Endothelial cell of umbilical vein (primary cell): Measurements from ENCODE around the gene ANTXRL. TPM values are rescaled to one million over a fixed set of nuclear protein-coding genes. Genes with fewer than 3 reads are reported as not detected.
"Not testable (repeated sequence)": the region's sequence is repeated elsewhere in the genome, so short reads cannot be mapped to it uniquely, and the experiment has no call there.

Source experiments
- BruUV-seq: library from RNA; stranded (reverse); fragments of 400-500 nt; replicated peaks from 2 replicates; lab custom pipeline; 2021; lab: Mats Ljungman, UMichigan
- CTCF ChIA-PET: fragments of 300-600, 350-600 bp; sonication (Branson Sonifier 250); formaldehyde crosslinking; loops from one replicate; lab custom pipeline; 2021; ENCODE audit warnings: antibody characterized with exemption, inconsistent platforms; lab: Charles Lee
- POLR2A ChIA-PET: fragments of 300-600, 350-600 bp; sonication (Branson Sonifier 250); formaldehyde crosslinking; loops from one replicate; lab custom pipeline; 2021; ENCODE audit warnings: antibody characterized with exemption, inconsistent platforms; lab: Charles Lee
- DNase-seq: peaks from one replicate; pipeline ENCODE4 v3.0.0-alpha.2; 2011; ENCODE audit warnings: low read depth, low spot score
- FAIRE-seq: peaks from 2 replicates; lab custom pipeline; 2011; peaks lifted over from hg19 to GRCh38; lab: Jason Lieb, UNC
- H2AFZ ChIP-seq: 2 replicates; pipeline ENCODE4 v1.6.0; 2012; ENCODE audit warnings: low read depth, low read length, control low read depth, inconsistent platforms
- H3K27ac ChIP-seq: 2 replicates; pipeline ENCODE4 v1.5.1; 2011; ENCODE audit warnings: low read depth, mild to moderate bottlenecking, control low read depth, low read length, moderate library complexity; ENCODE audit not compliant: insufficient read depth
- H3K27me3 ChIP-seq, 2 experiments: 2 replicates each; pipeline versions ENCODE4 v1.6.0 to v1.6.1; 2011; ENCODE audit warnings: low read length in 2 of 2, mixed read lengths in 1 of 2; ENCODE audit not compliant: control insufficient read depth in 2 of 2, insufficient read depth in 2 of 2
- H3K36me3 ChIP-seq, 2 experiments: 2 replicates in 1 of 2; 3 replicates in 1 of 2; pipeline ENCODE4 v1.5.1; 2011; ENCODE audit warnings: low read length in 2 of 2, mild to moderate bottlenecking in 1 of 2, moderate library complexity in 1 of 2; ENCODE audit not compliant: control insufficient read depth in 2 of 2, insufficient read depth in 2 of 2; ENCODE audit errors: extremely low read depth in 1 of 2
- H3K4me1 ChIP-seq: 3 replicates; pipeline ENCODE4 v1.5.1; 2011; ENCODE audit warnings: mild to moderate bottlenecking, low read length; ENCODE audit not compliant: control insufficient read depth, insufficient read depth; ENCODE audit errors: extremely low read depth
- H3K4me2 ChIP-seq: 2 replicates; pipeline ENCODE4 v1.6.1; 2011; ENCODE audit warnings: low read length, control low read depth, mixed read lengths; ENCODE audit not compliant: insufficient read depth
- H3K4me3 ChIP-seq, 3 experiments: fragments of 200-600 bp in 1 of 3; sonication (generic), shearing (Covaris generic) in 1 of 3; replicated peaks in 1 of 3; 2 replicates each; pipeline ENCODE4 v1.5.1; 2011 to 2016; ENCODE audit warnings: control low read depth in 3 of 3, low read length in 3 of 3, mild to moderate bottlenecking in 2 of 3, inconsistent platforms in 1 of 3, low read depth in 1 of 3, moderate library complexity in 1 of 3; ENCODE audit not compliant: insufficient read depth in 1 of 3
- H3K79me2 ChIP-seq: 2 replicates; pipeline ENCODE4 v1.6.0; 2012; ENCODE audit warnings: low read length, inconsistent platforms; ENCODE audit not compliant: control insufficient read depth, insufficient read depth
- H3K9ac ChIP-seq: replicated peaks from 2 replicates; pipeline ENCODE3; 2011; ENCODE audit warnings: low read length, control low read depth; ENCODE audit not compliant: insufficient read depth; ENCODE audit errors: extremely low read depth
- H3K9me1 ChIP-seq: replicated peaks from 3 replicates; pipeline ENCODE4 v1.6.0; 2011; ENCODE audit warnings: mild to moderate bottlenecking, low read length; ENCODE audit not compliant: control insufficient read depth, insufficient read depth; ENCODE audit errors: extremely low read depth
- H3K9me3 ChIP-seq: replicated peaks from 2 replicates; pipeline ENCODE4 v1.5.1; 2012; ENCODE audit warnings: low read length, inconsistent platforms; ENCODE audit not compliant: control insufficient read depth, insufficient read depth
- H4K20me1 ChIP-seq: replicated peaks from 2 replicates; pipeline ENCODE3; 2011; ENCODE audit warnings: mild to moderate bottlenecking, low read length; ENCODE audit not compliant: control insufficient read depth, insufficient read depth; ENCODE audit errors: extremely low read depth
- GATA2 ChIP-seq: IDR thresholded peaks from 2 replicates; pipeline ENCODE4 v1.7.0; 2011; ENCODE audit warnings: low read depth, mild to moderate bottlenecking, moderate library complexity, mixed read lengths, low read length; ENCODE audit not compliant: insufficient read length, insufficient read depth
- MYC ChIP-seq: IDR thresholded peaks from one replicate; pipeline ENCODE4 v1.6.1; 2011; ENCODE audit warnings: mild to moderate bottlenecking, low read depth, low read length
- POLR2AphosphoS5 ChIP-seq: IDR thresholded peaks from 2 replicates; pipeline ENCODE4 v1.6.1; 2012; ENCODE audit warnings: low read depth, mild to moderate bottlenecking, control low read depth, low read length, moderate library complexity; ENCODE audit not compliant: insufficient read depth
- dilution Hi-C: fragments of 300-500 bp; cut with MboI; formaldehyde crosslinking; loops from one replicate; pipeline ENCODE4 v1.15.0; 2019; ENCODE audit warnings: low sequenced_read_pairs; ENCODE audit not compliant: extremely low pct_ligation_motif_present
- intact Hi-C: fragments of 100-400 bp; cut with micrococcal nuclease; formaldehyde crosslinking; loops from one replicate; pipeline ENCODE4 v1.10.0; 2022
- polyA plus RNA-seq, 4 experiments: library from polyadenylated mRNA; depleted of rRNA in 3 of 4; stranded (reverse) in 3 of 4; unstranded in 1 of 4; fragments of >200 nt; gene quantifications; 2 replicates each; pipeline versions ENCODE4 v1.2.1 to v1.2.3, GENCODE V29; 2011 to 2012; ENCODE audit warnings: missing spikeins in 1 of 4
- total RNA-seq: library from RNA; stranded (reverse); gene quantifications from 2 replicates; pipeline ENCODE4 v1.2.3, GENCODE V29; 2021

Gene ANTXRL
- total and polyA plus RNA-seq, 2 donors (not counting 3 experiments of a cell fraction or from before 2014, with no cell fraction given) = not detected

- H3K9me3 ChIP-seq = no peaks in the 10 kb centered on the region
- no peak for DNase-seq
- no peak overlapping the region for H3K27ac ChIP-seq
- no peaks in the 10 kb centered on the region for H3K36me3 ChIP-seq
- no TSS peak for BruUV-seq
- H3K79me2 ChIP-seq = no peaks in the 10 kb centered on the region
- no peak overlapping the region for H2AFZ ChIP-seq
- FAIRE-seq = no peak
- no peak overlapping the region for H3K9ac ChIP-seq
- no peaks in the 10 kb centered on the region for H3K4me1 ChIP-seq
- dilution Hi-C loops (no loop called here), intact Hi-C loops (no loop called here)
- no peak overlapping the region for H3K4me3 ChIP-seq
- POLR2A ChIA-PET = no interaction called here
- H3K4me2 ChIP-seq = no peak overlapping the region
- no peaks in the 10 kb centered on the region for H3K27me3 ChIP-seq
- no peaks in the 10 kb centered on the region for H4K20me1 ChIP-seq
- CTCF ChIA-PET = interaction anchor here (1.1 kb wide), 2 partner anchors 8 to 71 kb away, joined by 3 read pairs; no protein-coding TSS in a partner anchor
- no peak for TF ChIP-seq POLR2AphosphoS5
- TF ChIP-seq MYC = no peak
- no peak for TF ChIP-seq GATA2
- no peaks in the 10 kb centered on the region for H3K9me1 ChIP-seq
Measured at GRCh38 chr10:46299536-46300369, 13.0 kb downstream of the ANTXRL start.

- dilution Hi-C loops, POLR2A ChIA-PET, H3K9ac ChIP-seq, CTCF ChIA-PET, FAIRE-seq, H3K9me3 ChIP-seq, BruUV-seq, H3K27me3 ChIP-seq, DNase-seq, intact Hi-C loops, H2AFZ ChIP-seq, H3K4me3 ChIP-seq, H3K4me2 ChIP-seq, H3K4me1 ChIP-seq, H3K27ac ChIP-seq, H3K79me2 ChIP-seq, H3K9me1 ChIP-seq, H3K36me3 ChIP-seq, H4K20me1 ChIP-seq: not testable (repeated sequence)
Measured at GRCh38 chr10:46300370-46300711, 13.5 kb downstream of the ANTXRL start.
